GM12878 (cell line): ENCODE results near the gene HSF5. TPM values are rescaled to one million over a fixed set of nuclear protein-coding genes. Genes with fewer than 3 reads are reported as not detected.

Experiments used
- CEBPB ChIP-seq, 2 experiments: fragments of 150-350 bp in 1 of 2; IDR thresholded peaks; 2 replicates each; pipeline ENCODE4 v1.6.1; 2012 to 2014; ENCODE audit warnings: low read depth in 2 of 2, low read length in 2 of 2, borderline replicate concordance in 1 of 2, inconsistent platforms in 1 of 2
- CTCF ChIP-seq, 3 experiments: IDR thresholded peaks in 2 of 3; conservative IDR thresholded peaks in 1 of 3; 2 replicates each; pipeline ENCODE4 v1.5.1; 2011; ENCODE audit warnings: low read depth in 3 of 3, low read length in 3 of 3, mild to moderate bottlenecking in 3 of 3, control low read depth in 2 of 3, moderate library complexity in 2 of 3, inconsistent platforms in 1 of 3, mixed read lengths in 1 of 3; ENCODE audit not compliant: control insufficient read depth in 2 of 3, insufficient read depth in 1 of 3; ENCODE audit errors: extremely low read depth in 1 of 3
- DPF2 ChIP-seq: fragments of 450-650 bp; IDR thresholded peaks from 2 replicates; pipeline ENCODE4 v1.6.1; 2017; ENCODE audit warnings: mild to moderate bottlenecking
- EED ChIP-seq: sonication (generic); IDR thresholded peaks from 2 replicates; pipeline ENCODE4 v1.6.1; 2016; ENCODE audit warnings: antibody characterized with exemption, low read depth
- FOXM1 ChIP-seq: IDR thresholded peaks from 2 replicates; pipeline ENCODE4 v1.6.1; 2012; ENCODE audit warnings: low read depth, mild to moderate bottlenecking, inconsistent platforms, low read length, moderate library complexity
- HDAC6 ChIP-seq: fragments of 200-600 bp; sonication (generic); IDR thresholded peaks from one replicate; pipeline ENCODE4 v1.8.0; 2017; ENCODE audit warnings: antibody characterized with exemption; ENCODE audit not compliant: unreplicated experiment
- KAT2A ChIP-seq: conservative IDR thresholded peaks from 2 replicates; pipeline ENCODE4 v1.6.1; 2011; ENCODE audit warnings: low read depth, low read length; ENCODE audit not compliant: control insufficient read depth
- MEF2A ChIP-seq: IDR thresholded peaks from 2 replicates; pipeline ENCODE4 v1.6.1; 2011; ENCODE audit warnings: low read depth, mild to moderate bottlenecking, low read length, moderate library complexity; ENCODE audit not compliant: insufficient read depth
- NFYA ChIP-seq: IDR thresholded peaks from 2 replicates; pipeline ENCODE4 v1.6.1; 2011; ENCODE audit warnings: low read depth, mild to moderate bottlenecking, low read length, improper control_type of control experiment, borderline replicate concordance
- NR2C2 ChIP-seq: IDR thresholded peaks from 2 replicates; pipeline ENCODE4 v1.6.1; 2011; ENCODE audit warnings: borderline replicate concordance, low read depth; ENCODE audit not compliant: control insufficient read depth, insufficient read length
- POU2F2 ChIP-seq: IDR thresholded peaks from 3 replicates; pipeline ENCODE4 v1.6.1; 2011; ENCODE audit warnings: low read depth, mild to moderate bottlenecking, low read length, borderline replicate concordance
- RFX5 ChIP-seq: IDR thresholded peaks from 2 replicates; pipeline ENCODE4 v1.6.1; 2011; ENCODE audit warnings: low read depth, low read length, improper control_type of control experiment
- RUNX3 ChIP-seq: IDR thresholded peaks from 2 replicates; pipeline ENCODE4 v1.6.1; 2012; ENCODE audit warnings: low read length, inconsistent platforms
- SMARCA5 ChIP-seq: fragments of 450-650 bp; IDR thresholded peaks from 2 replicates; pipeline ENCODE4 v1.6.1; 2017; ENCODE audit warnings: mild to moderate bottlenecking
- STAT1 ChIP-seq: fragments of 450-650 bp; conservative IDR thresholded peaks from 2 replicates; pipeline ENCODE4 v1.6.1; 2014; ENCODE audit warnings: antibody characterized with exemption, mild to moderate bottlenecking
- USF1 ChIP-seq: IDR thresholded peaks from 2 replicates; pipeline ENCODE4 v1.6.1; 2011; ENCODE audit warnings: borderline replicate concordance, low read depth, mild to moderate bottlenecking, moderate library complexity, mixed read lengths, low read length; ENCODE audit not compliant: insufficient read depth; ENCODE audit errors: extremely low read length
- ZNF24 ChIP-seq: fragments of 450-650 bp; IDR thresholded peaks from 2 replicates; pipeline ENCODE4 v1.6.1; 2017; ENCODE audit warnings: antibody characterized with exemption, mild to moderate bottlenecking
- polyA plus RNA-seq, 11 experiments: library from polyadenylated mRNA; depleted of rRNA in 4 of 11; unstranded in 6 of 11; stranded (reverse) in 5 of 11; fragments of >200 nt; fragmentation: Nextera tagmentation in 4 of 11; fragmentation: Illumina TruSeq in 1 of 11; extraction: Ambion mirVana in 4 of 11; extraction: Trizol in 1 of 11; gene quantifications; 1 replicate in 1 of 11; 2 replicates in 10 of 11; pipeline versions ENCODE4 v1.2.1 to v1.2.3, GENCODE V29; 2011 to 2016; ENCODE audit warnings: inconsistent platforms in 2 of 11, missing spikeins in 2 of 11, low read depth in 1 of 11
- total RNA-seq, 4 experiments: library from RNA; depleted of rRNA in 3 of 4; stranded (reverse); fragments of >200 nt in 3 of 4; fragmentation: Illumina TruSeq in 1 of 4; extraction: Trizol in 1 of 4; gene quantifications; 2 replicates each; pipeline versions ENCODE4 v1.2.1 to v1.2.3, GENCODE V29; 2013 to 2021
- TF ChIP-seq, protein P1 (sequence below): IDR thresholded peaks from 2 replicates; pipeline ENCODE4 v1.6.1; 2012; ENCODE audit warnings: improper control_type of control experiment, low read depth, low read length; ENCODE audit not compliant: insufficient replicate concordance
- TF ChIP-seq, protein P2 (sequence below): fragments of 450-650 bp; IDR thresholded peaks from 2 replicates; pipeline ENCODE4 v1.6.1; 2017; ENCODE audit warnings: borderline replicate concordance
- TF ChIP-seq, protein P3 (sequence below): IDR thresholded peaks from 2 replicates; pipeline ENCODE4 v1.6.1; 2012; ENCODE audit warnings: low read length, inconsistent platforms

The HSF5 gene
- total and polyA plus RNA-seq, 10 of the 15 experiments (the other 5 are each of a cell fraction or from before 2014, with no cell fraction given) = 0.02 to 0.18 (median 0.06) TPM; not detected in 4

- peak; percentile 56 for TF ChIP-seq RUNX3
- no peak for TF ChIP-seq MEF2A
- TF ChIP-seq ZNF24 = peak; percentile 45; the same call in 1 of the 2 replicates
- TF ChIP-seq, protein P1, sequence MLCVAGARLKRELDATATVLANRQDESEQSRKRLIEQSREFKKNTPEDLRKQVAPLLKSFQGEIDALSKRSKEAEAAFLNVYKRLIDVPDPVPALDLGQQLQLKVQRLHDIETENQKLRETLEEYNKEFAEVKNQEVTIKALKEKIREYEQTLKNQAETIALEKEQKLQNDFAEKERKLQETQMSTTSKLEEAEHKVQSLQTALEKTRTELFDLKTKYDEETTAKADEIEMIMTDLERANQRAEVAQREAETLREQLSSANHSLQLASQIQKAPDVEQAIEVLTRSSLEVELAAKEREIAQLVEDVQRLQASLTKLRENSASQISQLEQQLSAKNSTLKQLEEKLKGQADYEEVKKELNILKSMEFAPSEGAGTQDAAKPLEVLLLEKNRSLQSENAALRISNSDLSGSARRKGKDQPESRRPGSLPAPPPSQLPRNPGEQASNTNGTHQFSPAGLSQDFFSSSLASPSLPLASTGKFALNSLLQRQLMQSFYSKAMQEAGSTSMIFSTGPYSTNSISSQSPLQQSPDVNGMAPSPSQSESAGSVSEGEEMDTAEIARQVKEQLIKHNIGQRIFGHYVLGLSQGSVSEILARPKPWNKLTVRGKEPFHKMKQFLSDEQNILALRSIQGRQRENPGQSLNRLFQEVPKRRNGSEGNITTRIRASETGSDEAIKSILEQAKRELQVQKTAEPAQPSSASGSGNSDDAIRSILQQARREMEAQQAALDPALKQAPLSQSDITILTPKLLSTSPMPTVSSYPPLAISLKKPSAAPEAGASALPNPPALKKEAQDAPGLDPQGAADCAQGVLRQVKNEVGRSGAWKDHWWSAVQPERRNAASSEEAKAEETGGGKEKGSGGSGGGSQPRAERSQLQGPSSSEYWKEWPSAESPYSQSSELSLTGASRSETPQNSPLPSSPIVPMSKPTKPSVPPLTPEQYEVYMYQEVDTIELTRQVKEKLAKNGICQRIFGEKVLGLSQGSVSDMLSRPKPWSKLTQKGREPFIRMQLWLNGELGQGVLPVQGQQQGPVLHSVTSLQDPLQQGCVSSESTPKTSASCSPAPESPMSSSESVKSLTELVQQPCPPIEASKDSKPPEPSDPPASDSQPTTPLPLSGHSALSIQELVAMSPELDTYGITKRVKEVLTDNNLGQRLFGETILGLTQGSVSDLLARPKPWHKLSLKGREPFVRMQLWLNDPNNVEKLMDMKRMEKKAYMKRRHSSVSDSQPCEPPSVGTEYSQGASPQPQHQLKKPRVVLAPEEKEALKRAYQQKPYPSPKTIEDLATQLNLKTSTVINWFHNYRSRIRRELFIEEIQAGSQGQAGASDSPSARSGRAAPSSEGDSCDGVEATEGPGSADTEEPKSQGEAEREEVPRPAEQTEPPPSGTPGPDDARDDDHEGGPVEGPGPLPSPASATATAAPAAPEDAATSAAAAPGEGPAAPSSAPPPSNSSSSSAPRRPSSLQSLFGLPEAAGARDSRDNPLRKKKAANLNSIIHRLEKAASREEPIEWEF = no peak
- no peak for TF ChIP-seq HDAC6
- TF ChIP-seq CEBPB (IDR thresholded peaks at IDR 0.05; ENCODE audit: borderline replicate concordance in 1 of 2, low read depth in 2 of 2, low read length in 2 of 2) = no peak
- TF ChIP-seq NFYA = no peak
- no peak for TF ChIP-seq NR2C2
- TF ChIP-seq, protein P2, sequence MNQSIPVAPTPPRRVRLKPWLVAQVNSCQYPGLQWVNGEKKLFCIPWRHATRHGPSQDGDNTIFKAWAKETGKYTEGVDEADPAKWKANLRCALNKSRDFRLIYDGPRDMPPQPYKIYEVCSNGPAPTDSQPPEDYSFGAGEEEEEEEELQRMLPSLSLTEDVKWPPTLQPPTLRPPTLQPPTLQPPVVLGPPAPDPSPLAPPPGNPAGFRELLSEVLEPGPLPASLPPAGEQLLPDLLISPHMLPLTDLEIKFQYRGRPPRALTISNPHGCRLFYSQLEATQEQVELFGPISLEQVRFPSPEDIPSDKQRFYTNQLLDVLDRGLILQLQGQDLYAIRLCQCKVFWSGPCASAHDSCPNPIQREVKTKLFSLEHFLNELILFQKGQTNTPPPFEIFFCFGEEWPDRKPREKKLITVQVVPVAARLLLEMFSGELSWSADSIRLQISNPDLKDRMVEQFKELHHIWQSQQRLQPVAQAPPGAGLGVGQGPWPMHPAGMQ = no peak
- TF ChIP-seq DPF2 = peak; percentile 86
- no peak for TF ChIP-seq RFX5
- TF ChIP-seq, protein P3, sequence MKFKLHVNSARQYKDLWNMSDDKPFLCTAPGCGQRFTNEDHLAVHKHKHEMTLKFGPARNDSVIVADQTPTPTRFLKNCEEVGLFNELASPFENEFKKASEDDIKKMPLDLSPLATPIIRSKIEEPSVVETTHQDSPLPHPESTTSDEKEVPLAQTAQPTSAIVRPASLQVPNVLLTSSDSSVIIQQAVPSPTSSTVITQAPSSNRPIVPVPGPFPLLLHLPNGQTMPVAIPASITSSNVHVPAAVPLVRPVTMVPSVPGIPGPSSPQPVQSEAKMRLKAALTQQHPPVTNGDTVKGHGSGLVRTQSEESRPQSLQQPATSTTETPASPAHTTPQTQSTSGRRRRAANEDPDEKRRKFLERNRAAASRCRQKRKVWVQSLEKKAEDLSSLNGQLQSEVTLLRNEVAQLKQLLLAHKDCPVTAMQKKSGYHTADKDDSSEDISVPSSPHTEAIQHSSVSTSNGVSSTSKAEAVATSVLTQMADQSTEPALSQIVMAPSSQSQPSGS = peak; percentile 24; the same call in 1 of the 2 replicates
- TF ChIP-seq KAT2A = no peak
- TF ChIP-seq FOXM1 = peak; percentile 21; the same call in 1 of the 2 replicates
- no peak for TF ChIP-seq POU2F2
- no peak for TF ChIP-seq CTCF (IDR thresholded peaks at IDR 0.05 in 2 of 3, conservative IDR thresholded peaks at IDR 0.05 in 1 of 3; ENCODE audit: control insufficient read depth in 2 of 3, extremely low read depth in 1 of 3, insufficient read depth in 1 of 3, low read depth in 3 of 3, low read length in 3 of 3)
- no peak for TF ChIP-seq SMARCA5
- TF ChIP-seq USF1 = peak; percentile 17
- peak; percentile 92 for TF ChIP-seq EED
- TF ChIP-seq STAT1 = no peak
These were observed 16.7 kb upstream of the HSF5 start (continued) for GRCh38 chr17:58504826-58505351.
